Panc1 (cell line): Measurements from ENCODE around the gene CCM2. TPM values are rescaled to one million over a fixed set of nuclear protein-coding genes. Genes with fewer than 3 reads are reported as not detected.

Experiments used
- ATAC-seq: fragments of 200-7000 bp; cut with Tn5 transposase; 2 replicates; pipeline ENCODE4 v1.9.1; 2020; ENCODE audit warnings: mild to moderate bottlenecking, moderate library complexity
- BruUV-seq: library from RNA; stranded (reverse); fragments of 400-500 nt; replicated peaks from 2 replicates; lab custom pipeline; 2021; lab: Mats Ljungman, UMichigan
- CTCF ChIA-PET: fragments of 300-600 bp; sonication (Branson Sonifier 250); formaldehyde crosslinking; loops from one replicate; lab custom pipeline; 2022; ENCODE audit warnings: antibody characterized with exemption; lab: Charles Lee
- POLR2A ChIA-PET: fragments of 300-600 bp; sonication (Branson Sonifier 250); formaldehyde crosslinking; loops from one replicate; lab custom pipeline; 2022; ENCODE audit warnings: antibody characterized with exemption; lab: Charles Lee
- DNase-seq: peaks from one replicate; pipeline ENCODE4 v3.0.0-alpha.2; 2010; ENCODE audit warnings: low read depth, low spot score
- H3K27ac ChIP-seq: 2 replicates; pipeline ENCODE4 v1.5.1; 2011; ENCODE audit warnings: mild to moderate bottlenecking, low read length, inconsistent platforms
- H3K27me3 ChIP-seq: fragments of 200-500 bp; sonication (Bioruptor generic); 2 replicates; pipeline ENCODE4 v1.6.0; 2014; ENCODE audit warnings: low read length, inconsistent platforms; ENCODE audit not compliant: control insufficient read depth, insufficient read depth
- H3K36me3 ChIP-seq: fragments of 200-500 bp; sonication (Bioruptor generic); 2 replicates; pipeline ENCODE4 v1.5.1; 2014; ENCODE audit warnings: inconsistent platforms, mild to moderate bottlenecking, low read length, moderate library complexity; ENCODE audit not compliant: control insufficient read depth, insufficient read depth
- H3K4me1 ChIP-seq: 2 replicates; pipeline ENCODE4 v1.5.1; 2011; ENCODE audit warnings: inconsistent platforms, mild to moderate bottlenecking, low read length, moderate library complexity; ENCODE audit not compliant: control insufficient read depth, insufficient read depth
- H3K4me3 ChIP-seq, 2 experiments: 2 replicates each; pipeline ENCODE4 v1.5.1; 2011 to 2012; ENCODE audit warnings: low read depth in 2 of 2, low read length in 2 of 2, mild to moderate bottlenecking in 2 of 2, inconsistent platforms in 1 of 2, moderate library complexity in 1 of 2
- H3K9me3 ChIP-seq: fragments of 200-500 bp; sonication (Bioruptor generic); 2 replicates; pipeline ENCODE4 v1.5.1; 2014; ENCODE audit warnings: low read depth, mild to moderate bottlenecking, inconsistent platforms, low read length, moderate library complexity; ENCODE audit not compliant: control insufficient read depth, insufficient read depth
- CTCF ChIP-seq: fragments of 450-650 bp; IDR thresholded peaks from 2 replicates; pipeline ENCODE4 v1.5.1; 2017; ENCODE audit warnings: mild to moderate bottlenecking
- POLR2AphosphoS5 ChIP-seq: IDR thresholded peaks from 2 replicates; pipeline ENCODE4 v1.6.1; 2012; ENCODE audit warnings: mild to moderate bottlenecking, low read depth, low read length, moderate library complexity
- SIN3A ChIP-seq: IDR thresholded peaks from 2 replicates; pipeline ENCODE4 v1.6.1; 2012; ENCODE audit warnings: low read depth, mild to moderate bottlenecking, low read length, moderate library complexity, borderline replicate concordance; ENCODE audit not compliant: insufficient read depth
- TCF7L2 ChIP-seq: IDR thresholded peaks from 2 replicates; pipeline ENCODE4 v1.6.1; 2011; ENCODE audit warnings: mild to moderate bottlenecking, low read depth, low read length, inconsistent platforms
- in situ Hi-C: cut with HindIII; loops from 2 replicates; pipeline ENCODE4 v1.10.0; 2016; ENCODE audit warnings: low sequenced_read_pairs, low pct_unique_long_range_greater_than_20kb
- intact Hi-C: fragments of 100-400 bp; cut with micrococcal nuclease; formaldehyde crosslinking; loops from one replicate; pipeline ENCODE4 v1.10.0; 2022; ENCODE audit not compliant: unreplicated experiment
- total RNA-seq: library from RNA; stranded (reverse); gene quantifications from one replicate; pipeline ENCODE4 v1.2.1, GENCODE V29; 2021; ENCODE audit not compliant: unreplicated experiment
- TF ChIP-seq, protein P1 (sequence below), 2 experiments: IDR thresholded peaks; 2 replicates each; pipeline ENCODE4 v1.6.1; 2011 to 2012; ENCODE audit warnings: low read depth in 2 of 2, control low read depth in 1 of 2, low read length in 1 of 2, mild to moderate bottlenecking in 1 of 2, moderate library complexity in 1 of 2; ENCODE audit not compliant: insufficient read depth in 1 of 2

Gene CCM2
- total RNA-seq, 1 experiment from 2014 or later: 97.1 TPM

GRCh38 chr7:45035371-45035770 lies 35.4 kb downstream of the CCM2 start:
- in situ Hi-C loops: no loop called here
- Histone ChIP-seq H3K4me3 (no peak overlapping the region), H3K9me3 (no peaks in the 10 kb centered on the region), H3K4me1 (no peaks in the 10 kb centered on the region), H3K36me3 (0 out of 2 replicates have a peak, but pooled peaks cover 2% of the 10 kb centered on the region), H3K27ac (no peak overlapping the region), H3K27me3 (no peaks in the 10 kb centered on the region)
- BruUV-seq: no TSS peak
- intact Hi-C loops: loop anchor here (10.0 kb wide), 1 partner anchor 1389 kb away; no protein-coding TSS in a partner anchor
- CTCF ChIA-PET: no interaction called here
- POLR2A ChIA-PET: no interaction called here
- ATAC-seq (no peak), DNase-seq (no peak)
- TF ChIP-seq, protein P1, sequence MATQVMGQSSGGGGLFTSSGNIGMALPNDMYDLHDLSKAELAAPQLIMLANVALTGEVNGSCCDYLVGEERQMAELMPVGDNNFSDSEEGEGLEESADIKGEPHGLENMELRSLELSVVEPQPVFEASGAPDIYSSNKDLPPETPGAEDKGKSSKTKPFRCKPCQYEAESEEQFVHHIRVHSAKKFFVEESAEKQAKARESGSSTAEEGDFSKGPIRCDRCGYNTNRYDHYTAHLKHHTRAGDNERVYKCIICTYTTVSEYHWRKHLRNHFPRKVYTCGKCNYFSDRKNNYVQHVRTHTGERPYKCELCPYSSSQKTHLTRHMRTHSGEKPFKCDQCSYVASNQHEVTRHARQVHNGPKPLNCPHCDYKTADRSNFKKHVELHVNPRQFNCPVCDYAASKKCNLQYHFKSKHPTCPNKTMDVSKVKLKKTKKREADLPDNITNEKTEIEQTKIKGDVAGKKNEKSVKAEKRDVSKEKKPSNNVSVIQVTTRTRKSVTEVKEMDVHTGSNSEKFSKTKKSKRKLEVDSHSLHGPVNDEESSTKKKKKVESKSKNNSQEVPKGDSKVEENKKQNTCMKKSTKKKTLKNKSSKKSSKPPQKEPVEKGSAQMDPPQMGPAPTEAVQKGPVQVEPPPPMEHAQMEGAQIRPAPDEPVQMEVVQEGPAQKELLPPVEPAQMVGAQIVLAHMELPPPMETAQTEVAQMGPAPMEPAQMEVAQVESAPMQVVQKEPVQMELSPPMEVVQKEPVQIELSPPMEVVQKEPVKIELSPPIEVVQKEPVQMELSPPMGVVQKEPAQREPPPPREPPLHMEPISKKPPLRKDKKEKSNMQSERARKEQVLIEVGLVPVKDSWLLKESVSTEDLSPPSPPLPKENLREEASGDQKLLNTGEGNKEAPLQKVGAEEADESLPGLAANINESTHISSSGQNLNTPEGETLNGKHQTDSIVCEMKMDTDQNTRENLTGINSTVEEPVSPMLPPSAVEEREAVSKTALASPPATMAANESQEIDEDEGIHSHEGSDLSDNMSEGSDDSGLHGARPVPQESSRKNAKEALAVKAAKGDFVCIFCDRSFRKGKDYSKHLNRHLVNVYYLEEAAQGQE (IDR thresholded peaks at IDR 0.05; ENCODE audit: insufficient read depth in 1 of 2, low read depth in 2 of 2, low read length in 1 of 2): no peak
- TF ChIP-seq TCF7L2 (no peak), CTCF (no peak), SIN3A (no peak), POLR2AphosphoS5 (no peak)

DNA sequence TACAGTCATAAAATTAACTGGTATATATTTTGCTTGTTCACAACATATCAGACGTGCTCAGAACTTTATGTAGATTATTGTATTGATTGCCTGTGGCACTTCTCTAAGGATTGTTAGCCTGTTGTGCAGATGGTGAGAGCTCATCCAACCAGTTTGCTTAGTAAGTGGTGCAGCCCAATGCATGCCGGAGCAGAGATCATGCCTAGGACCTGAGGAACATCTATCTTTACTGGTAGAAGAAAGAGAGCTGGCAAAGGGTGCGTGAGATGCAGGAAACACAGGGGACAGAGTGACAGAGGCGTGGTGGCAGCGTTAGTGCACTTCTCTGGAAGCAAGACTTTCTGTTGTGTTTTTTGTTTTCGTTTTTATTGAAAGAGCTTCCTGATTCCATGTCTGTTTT lies 35.9 kb downstream of the CCM2 start:
- TF ChIP-seq, protein P1 (IDR thresholded peaks at IDR 0.05; ENCODE audit: insufficient read depth in 1 of 2, low read depth in 2 of 2, low read length in 1 of 2): no peak
- TF ChIP-seq SIN3A (no peak), TCF7L2 (no peak), CTCF (no peak)
- Histone ChIP-seq H3K27me3 (no peaks in the 10 kb centered on the region), H3K4me1 (no peaks in the 10 kb centered on the region), H3K36me3 (0 out of 2 replicates have a peak, but pooled peaks cover 2% of the 10 kb centered on the region), H3K27ac (no peak overlapping the region), H3K4me3 (no peak overlapping the region), H3K9me3 (no peaks in the 10 kb centered on the region)
- no peak for DNase-seq
- BruUV-seq: no TSS peak
- in situ Hi-C loops: no loop called here
- intact Hi-C loops: loop anchor here (10.0 kb wide), 1 partner anchor 1389 kb away; no protein-coding TSS in a partner anchor
- POLR2A ChIA-PET: no interaction called here
- ATAC-seq: no peak
- CTCF ChIA-PET: interaction anchor here (0.5 kb wide), 1 partner anchor 70 kb away, joined by 7 read pairs; no protein-coding TSS in a partner anchor
